Measurements from ENCODE around the gene CCDC61.

CCDC61 gene

DNA sequence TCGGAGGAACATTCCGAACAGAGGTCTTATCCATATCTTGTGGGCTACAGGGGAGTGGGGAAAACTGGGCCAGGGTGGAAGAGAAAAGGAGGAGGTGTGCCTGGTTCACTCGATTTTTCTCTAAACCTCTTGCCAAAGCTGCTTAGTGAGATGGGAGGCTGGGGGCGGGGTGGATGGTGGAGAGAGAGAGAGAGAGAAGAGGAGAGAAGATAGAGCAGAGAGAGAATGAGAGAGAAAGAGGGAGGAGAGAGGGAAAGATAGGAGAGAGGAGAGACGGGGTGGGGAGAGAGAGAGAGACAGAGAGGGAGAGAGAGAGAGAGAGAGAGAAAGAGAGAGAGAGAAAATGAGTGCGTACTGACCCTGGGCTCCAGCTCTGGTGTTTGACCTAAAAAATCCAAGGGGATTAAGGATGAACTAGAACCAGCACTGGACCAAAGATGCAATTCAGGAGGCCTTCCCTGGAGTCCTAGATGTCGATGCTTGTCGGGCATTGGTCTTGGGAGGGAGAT is 35.7 kb upstream of the CCDC61 start:
- H3K4me2 ChIP-seq (ENCODE audit: insufficient read depth, low read length), result no peak overlapping the region
- H3K27ac ChIP-seq (ENCODE audit: low read length), result no peak overlapping the region
- no peak for DNase-seq
- H3K27me3 ChIP-seq (ENCODE audit: insufficient read depth, low read length, poor library complexity), result no peaks in the 10 kb centered on the region
- TF ChIP-seq CTCF (IDR thresholded peaks at IDR 0.05; ENCODE audit: borderline replicate concordance, extremely low read depth, low read length, poor library complexity, severe bottlenecking), result no peak
- TF ChIP-seq EZH2 (IDR thresholded peaks at IDR 0.05; ENCODE audit: borderline replicate concordance, low read depth, low read length, severe bottlenecking), result no peak
- no peak for ATAC-seq (ENCODE audit: insufficient read depth, low read depth)
- H3K4me1 ChIP-seq (ENCODE audit: insufficient read depth, low read length), result no peaks in the 10 kb centered on the region
- no peaks in the 10 kb centered on the region for H3K79me2 ChIP-seq (ENCODE audit: insufficient read depth, low read length)
- H3K4me3 ChIP-seq (ENCODE audit: low read depth in 1 of 2, low read length in 2 of 2), result no peak overlapping the region
- no peaks in the 10 kb centered on the region for H4K20me1 ChIP-seq (ENCODE audit: insufficient read depth, low read length)
- H3K9me3 ChIP-seq (ENCODE audit: insufficient read depth, low read length, severe bottlenecking), result no peaks in the 10 kb centered on the region
- H2AFZ ChIP-seq (ENCODE audit: low read depth, low read length), result no peak overlapping the region
- no peaks in the 10 kb centered on the region for H3K36me3 ChIP-seq (ENCODE audit: insufficient read depth, low read length)
- H3K9ac ChIP-seq (ENCODE audit: low read depth, low read length), result no peak overlapping the region

DNA sequence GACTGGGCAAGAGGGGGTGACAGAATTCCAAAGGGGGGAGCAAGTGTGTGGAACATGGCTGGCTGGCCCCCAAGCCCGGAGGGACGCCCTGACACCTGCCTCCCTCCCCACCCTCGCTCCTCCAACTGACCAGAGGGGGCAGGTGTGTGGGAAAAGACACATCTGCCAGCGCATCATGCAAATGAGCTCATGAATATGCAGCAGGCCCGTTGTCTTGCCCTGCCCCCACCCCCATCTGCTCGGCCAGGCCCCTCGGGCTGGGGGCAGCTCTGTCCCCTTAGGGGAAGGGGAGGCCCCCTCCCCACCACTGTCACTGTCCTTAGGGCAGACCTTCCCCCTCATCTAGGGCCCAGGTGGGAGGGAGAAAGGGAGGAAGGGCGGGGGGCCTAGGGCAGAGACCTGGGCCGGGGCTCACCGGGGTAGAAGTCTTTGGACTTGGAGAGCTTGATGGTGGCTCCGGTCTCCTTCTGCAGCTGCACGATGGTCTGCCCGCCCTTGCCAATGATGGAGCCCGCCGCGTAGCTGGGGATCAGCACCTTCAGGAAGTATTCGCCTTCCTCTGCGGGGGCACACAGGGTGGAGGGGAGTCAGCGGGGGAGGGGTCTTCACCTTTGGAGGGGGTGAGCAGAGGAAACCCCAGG is 34.6 kb upstream of the CCDC61 start:
- no peak overlapping the region for H3K4me2 ChIP-seq (ENCODE audit: insufficient read depth, low read length)

GRCh38 chr19:45962021-45962420 is 33.2 kb upstream of the CCDC61 start:
- DNase-seq, result no peak
- Histone ChIP-seq H3K9ac (ENCODE audit: low read depth, low read length) (no peak overlapping the region), H3K9me3 (ENCODE audit: insufficient read depth, low read length, severe bottlenecking) (no peaks in the 10 kb centered on the region), H3K36me3 (ENCODE audit: insufficient read depth, low read length) (no peaks in the 10 kb centered on the region), H3K27ac (ENCODE audit: low read length) (no peak overlapping the region), H3K4me3 (ENCODE audit: low read depth in 1 of 2, low read length in 2 of 2) (no peak overlapping the region), H4K20me1 (ENCODE audit: insufficient read depth, low read length) (no peaks in the 10 kb centered on the region), H3K27me3 (ENCODE audit: insufficient read depth, low read length, poor library complexity) (no peaks in the 10 kb centered on the region), H2AFZ (ENCODE audit: low read depth, low read length) (no peak overlapping the region), H3K4me2 (ENCODE audit: insufficient read depth, low read length) (no peak overlapping the region), H3K4me1 (ENCODE audit: insufficient read depth, low read length) (no peaks in the 10 kb centered on the region), H3K79me2 (ENCODE audit: insufficient read depth, low read length) (no peaks in the 10 kb centered on the region)
- ATAC-seq (ENCODE audit: insufficient read depth, low read depth), result no peak
- TF ChIP-seq EZH2 (IDR thresholded peaks at IDR 0.05; ENCODE audit: borderline replicate concordance, low read depth, low read length, severe bottlenecking) (no peak), CTCF (IDR thresholded peaks at IDR 0.05; ENCODE audit: borderline replicate concordance, extremely low read depth, low read length, poor library complexity, severe bottlenecking) (no peak)

More for the DNA sequence above, 34.6 kb upstream of the CCDC61 start:
- Histone ChIP-seq H3K79me2 (ENCODE audit: insufficient read depth, low read length) (no peaks in the 10 kb centered on the region), H3K9ac (ENCODE audit: low read depth, low read length) (no peak overlapping the region), H3K36me3 (ENCODE audit: insufficient read depth, low read length) (no peaks in the 10 kb centered on the region), H3K27me3 (ENCODE audit: insufficient read depth, low read length, poor library complexity) (no peaks in the 10 kb centered on the region), H3K27ac (ENCODE audit: low read length) (no peak overlapping the region), H3K9me3 (ENCODE audit: insufficient read depth, low read length, severe bottlenecking) (no peaks in the 10 kb centered on the region), H4K20me1 (ENCODE audit: insufficient read depth, low read length) (no peaks in the 10 kb centered on the region), H3K4me3 (ENCODE audit: low read depth in 1 of 2, low read length in 2 of 2) (no peak overlapping the region), H3K4me1 (ENCODE audit: insufficient read depth, low read length) (no peaks in the 10 kb centered on the region), H2AFZ (ENCODE audit: low read depth, low read length) (no peak overlapping the region)
- ATAC-seq (ENCODE audit: insufficient read depth, low read depth) (no peak), DNase-seq (no peak)
- TF ChIP-seq EZH2 (IDR thresholded peaks at IDR 0.05; ENCODE audit: borderline replicate concordance, low read depth, low read length, severe bottlenecking) (no peak), CTCF (IDR thresholded peaks at IDR 0.05; ENCODE audit: borderline replicate concordance, extremely low read depth, low read length, poor library complexity, severe bottlenecking) (no peak)
